Measurements from ENCODE around the gene TSHZ3.

DNA sequence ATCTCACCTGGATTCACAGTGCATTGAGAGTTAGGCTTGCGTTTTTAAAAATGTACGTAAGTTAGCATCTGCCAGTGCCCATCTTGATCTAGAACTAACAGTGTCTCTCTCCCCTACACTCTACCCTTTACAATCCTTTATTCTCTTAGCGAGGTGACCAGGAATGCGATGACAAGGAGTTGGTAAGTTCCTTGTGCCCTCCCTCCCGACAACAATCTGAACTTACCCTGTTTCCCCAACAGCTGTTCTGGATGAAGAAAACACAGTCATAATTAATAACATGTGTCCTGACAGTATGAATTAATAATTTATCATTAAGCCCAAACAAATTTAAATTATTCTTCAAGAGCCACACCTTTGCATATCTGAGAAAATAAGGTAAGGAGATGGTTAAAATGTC, 6.3 kb downstream of the TSHZ3 start:
- TF ChIP-seq CTCF (IDR thresholded peaks at IDR 0.05) (no peak), POLR2A (IDR thresholded peaks at IDR 0.05) (no peak)
